PC-3 (cell line): ENCODE data around the gene DIP2A. TPM values are rescaled to one million over a fixed set of nuclear protein-coding genes. Genes with fewer than 3 reads are reported as not detected.

Experiments used
- ATAC-seq: fragments of 200-7000 bp; cut with Tn5 transposase; 2 replicates; pipeline ENCODE4 v1.9.1; 2020; ENCODE audit warnings: mild to moderate bottlenecking, moderate library complexity
- BruUV-seq: library from RNA; stranded (reverse); fragments of 400-500 nt; replicated peaks from 2 replicates; lab custom pipeline; 2021; lab: Mats Ljungman, UMichigan
- CTCF ChIA-PET: fragments of 300-600 bp; sonication (Branson Sonifier 250); formaldehyde crosslinking; loops from one replicate; lab custom pipeline; 2022; ENCODE audit warnings: antibody characterized with exemption; lab: Charles Lee
- POLR2A ChIA-PET: fragments of 300-600 bp; sonication (Branson Sonifier 250); formaldehyde crosslinking; loops from one replicate; lab custom pipeline; 2022; ENCODE audit warnings: antibody characterized with exemption; ENCODE audit not compliant: unreplicated experiment; lab: Charles Lee
- DNase-seq: peaks from one replicate; pipeline ENCODE4 v3.0.0-alpha.2; 2015
- H2AFZ ChIP-seq: fragments of 300-600 bp; sonication (generic); 2 replicates; pipeline ENCODE4 v1.6.0; 2016; ENCODE audit warnings: antibody characterized with exemption, low read length
- H3F3A ChIP-seq: fragments of 300-600 bp; sonication (generic); one replicate; pipeline ENCODE4 v1.6.0; 2017; ENCODE audit warnings: antibody characterized with exemption, low read length, control low read depth, mild to moderate bottlenecking; ENCODE audit not compliant: unreplicated experiment
- H3K27ac ChIP-seq: fragments of 300-600 bp; sonication (generic); 2 replicates; pipeline ENCODE4 v1.5.1; 2016; ENCODE audit warnings: mild to moderate bottlenecking, low read length
- H3K27me3 ChIP-seq: fragments of 300-600 bp; sonication (generic); 2 replicates; pipeline ENCODE4 v1.6.1; 2016; ENCODE audit warnings: low read length, mixed read lengths
- H3K36me3 ChIP-seq: fragments of 300-600 bp; sonication (generic); 2 replicates; pipeline ENCODE4 v1.6.1; 2016; ENCODE audit warnings: low read depth, mixed run types, low read length, mixed read lengths
- H3K4me1 ChIP-seq: fragments of 300-600 bp; sonication (generic); 2 replicates; pipeline ENCODE4 v1.5.1; 2016; ENCODE audit warnings: low read length; ENCODE audit not compliant: insufficient read depth
- H3K4me2 ChIP-seq: fragments of 300-600 bp; sonication (generic); 2 replicates; pipeline ENCODE4 v1.6.0; 2016; ENCODE audit warnings: low read length
- H3K4me3 ChIP-seq: fragments of 300-600 bp; sonication (generic); 2 replicates; pipeline ENCODE4 v1.5.1; 2016; ENCODE audit warnings: mild to moderate bottlenecking, low read length, mixed read lengths
- H3K79me2 ChIP-seq: fragments of 300-600 bp; sonication (generic); 2 replicates; pipeline ENCODE4 v1.6.1; 2017; ENCODE audit warnings: low read length, mixed read lengths
- H3K9ac ChIP-seq: fragments of 300-600 bp; sonication (generic); 2 replicates; pipeline ENCODE4 v1.6.0; 2016; ENCODE audit warnings: mild to moderate bottlenecking, low read length
- H3K9me2 ChIP-seq: fragments of 300-600 bp; sonication (generic); replicated peaks from 2 replicates; pipeline ENCODE4 v1.6.1; 2016; ENCODE audit warnings: mixed run types, low read length, mixed read lengths
- H3K9me3 ChIP-seq: fragments of 300-600 bp; sonication (generic); 2 replicates; pipeline ENCODE4 v1.6.1; 2016; ENCODE audit warnings: low read length, mixed read lengths
- H4K20me1 ChIP-seq: fragments of 300-600 bp; sonication (generic); 2 replicates; pipeline ENCODE4 v1.6.1; 2016; ENCODE audit warnings: low read length, mixed read lengths
- EZH2 ChIP-seq: fragments of 300-600 bp; sonication (generic); IDR thresholded peaks from one replicate; pipeline ENCODE4 v1.6.1; 2017; ENCODE audit warnings: antibody characterized with exemption, mild to moderate bottlenecking, low read length; ENCODE audit not compliant: unreplicated experiment
- EZH2phosphoT487 ChIP-seq: fragments of 300-600 bp; sonication (generic); IDR thresholded peaks from 2 replicates; pipeline ENCODE4 v1.6.1; 2018; ENCODE audit warnings: mild to moderate bottlenecking, antibody characterized with exemption, low read length, borderline replicate concordance
- intact Hi-C: fragments of 100-400 bp; cut with micrococcal nuclease; formaldehyde crosslinking; loops from 2 replicates; pipeline ENCODE4 v1.9.0; 2023
- total RNA-seq: library from RNA; depleted of rRNA; stranded (reverse); fragments of >200 nt; gene quantifications from 2 replicates; pipeline ENCODE4 v1.2.3, GENCODE V29; 2014
- TF ChIP-seq, protein P1 (sequence below): fragments of 300-600 bp; sonication (generic); conservative IDR thresholded peaks from 2 replicates; pipeline ENCODE4 v1.5.1; 2017; ENCODE audit warnings: antibody characterized with exemption, low read depth, mild to moderate bottlenecking, low read length

DIP2A gene
- total RNA-seq, 1 experiment from 2014 or later, result 23.7 TPM

DNA sequence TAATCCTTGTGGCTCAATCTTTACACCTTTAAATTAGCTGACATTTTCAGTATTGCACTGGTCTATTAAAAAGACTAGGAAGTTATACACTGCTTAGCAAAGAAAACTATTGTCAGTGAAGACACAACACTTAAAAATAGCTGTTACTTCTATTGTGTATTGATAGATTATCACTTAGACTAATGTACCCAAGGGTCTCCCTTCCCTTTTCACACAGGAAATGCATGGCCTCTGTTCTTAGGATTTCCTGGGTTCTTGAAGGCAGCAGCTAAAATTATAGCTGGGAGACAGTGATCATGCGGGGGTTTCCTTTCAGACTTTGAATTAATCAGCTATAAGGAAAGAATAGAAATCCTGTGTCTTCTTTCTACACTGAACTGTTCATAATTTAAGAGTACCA is 12.8 kb downstream of the DIP2A start:
- no peak for DNase-seq
- Histone ChIP-seq H3K9me3 (no peaks in the 10 kb centered on the region), H3K4me3 (no peak overlapping the region), H3K4me1 (no peaks in the 10 kb centered on the region), H3K27ac (no peak overlapping the region), H3K36me3 (peaks cover 2% of the 10 kb centered on the region; the same call in 1 of the 2 replicates), H2AFZ (no peak overlapping the region), H4K20me1 (no peaks in the 10 kb centered on the region), H3K9ac (no peak overlapping the region), H3F3A (peaks cover 3% of the 10 kb centered on the region), H3K79me2 (no peaks in the 10 kb centered on the region), H3K9me2 (no peaks in the 10 kb centered on the region), H3K27me3 (no peaks in the 10 kb centered on the region), H3K4me2 (no peak overlapping the region)
- no peak for ATAC-seq
- BruUV-seq, result no TSS peak
- POLR2A ChIA-PET, result no interaction called here
- TF ChIP-seq EZH2phosphoT487 (no peak), EZH2 (no peak)
- TF ChIP-seq, protein P1, sequence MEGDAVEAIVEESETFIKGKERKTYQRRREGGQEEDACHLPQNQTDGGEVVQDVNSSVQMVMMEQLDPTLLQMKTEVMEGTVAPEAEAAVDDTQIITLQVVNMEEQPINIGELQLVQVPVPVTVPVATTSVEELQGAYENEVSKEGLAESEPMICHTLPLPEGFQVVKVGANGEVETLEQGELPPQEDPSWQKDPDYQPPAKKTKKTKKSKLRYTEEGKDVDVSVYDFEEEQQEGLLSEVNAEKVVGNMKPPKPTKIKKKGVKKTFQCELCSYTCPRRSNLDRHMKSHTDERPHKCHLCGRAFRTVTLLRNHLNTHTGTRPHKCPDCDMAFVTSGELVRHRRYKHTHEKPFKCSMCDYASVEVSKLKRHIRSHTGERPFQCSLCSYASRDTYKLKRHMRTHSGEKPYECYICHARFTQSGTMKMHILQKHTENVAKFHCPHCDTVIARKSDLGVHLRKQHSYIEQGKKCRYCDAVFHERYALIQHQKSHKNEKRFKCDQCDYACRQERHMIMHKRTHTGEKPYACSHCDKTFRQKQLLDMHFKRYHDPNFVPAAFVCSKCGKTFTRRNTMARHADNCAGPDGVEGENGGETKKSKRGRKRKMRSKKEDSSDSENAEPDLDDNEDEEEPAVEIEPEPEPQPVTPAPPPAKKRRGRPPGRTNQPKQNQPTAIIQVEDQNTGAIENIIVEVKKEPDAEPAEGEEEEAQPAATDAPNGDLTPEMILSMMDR, result no peak
- CTCF ChIA-PET, result no interaction called here
- intact Hi-C loops, result no loop called here

DNA sequence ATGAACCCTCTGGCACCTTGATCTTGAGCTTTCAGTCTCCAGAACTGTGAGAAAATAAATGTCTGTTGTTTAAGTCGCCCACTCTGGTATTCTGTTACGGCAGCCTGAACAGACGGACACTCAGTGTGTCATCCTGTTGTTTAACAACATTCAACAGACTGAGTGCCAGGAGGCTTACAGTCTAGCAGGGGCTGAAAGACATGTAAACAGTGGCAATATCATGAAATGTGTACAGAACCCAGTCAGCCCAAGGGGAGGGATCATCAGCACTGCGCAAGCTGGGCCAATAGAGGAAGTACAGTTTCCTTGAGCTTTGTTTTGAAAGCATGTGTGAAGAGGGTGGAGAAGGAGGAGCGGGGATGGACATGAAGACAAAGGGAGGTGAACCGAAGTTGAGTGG is 13.6 kb downstream of the DIP2A start:
- Histone ChIP-seq H3K4me3 (no peak overlapping the region), H3K9me2 (no peaks in the 10 kb centered on the region), H3K9ac (no peak overlapping the region), H3K4me2 (no peak overlapping the region), H3K27ac (no peak overlapping the region), H3K79me2 (no peaks in the 10 kb centered on the region), H4K20me1 (no peaks in the 10 kb centered on the region), H3K9me3 (no peaks in the 10 kb centered on the region), H3K27me3 (no peaks in the 10 kb centered on the region), H3K36me3 (peaks cover 2% of the 10 kb centered on the region; the same call in 1 of the 2 replicates), H2AFZ (no peak overlapping the region), H3K4me1 (no peaks in the 10 kb centered on the region), H3F3A (peaks cover 3% of the 10 kb centered on the region)
- intact Hi-C loops, result no loop called here
- TF ChIP-seq, protein P1, result no peak
- TF ChIP-seq EZH2 (no peak), EZH2phosphoT487 (no peak)
- BruUV-seq, result no TSS peak
- ChIA-PET CTCF (interaction anchor here (0.7 kb wide), 1 partner anchor 16 kb away, joined by 3 read pairs; no protein-coding TSS in a partner anchor), POLR2A (no interaction called here)
- ATAC-seq (no peak), DNase-seq (no peak)

DNA sequence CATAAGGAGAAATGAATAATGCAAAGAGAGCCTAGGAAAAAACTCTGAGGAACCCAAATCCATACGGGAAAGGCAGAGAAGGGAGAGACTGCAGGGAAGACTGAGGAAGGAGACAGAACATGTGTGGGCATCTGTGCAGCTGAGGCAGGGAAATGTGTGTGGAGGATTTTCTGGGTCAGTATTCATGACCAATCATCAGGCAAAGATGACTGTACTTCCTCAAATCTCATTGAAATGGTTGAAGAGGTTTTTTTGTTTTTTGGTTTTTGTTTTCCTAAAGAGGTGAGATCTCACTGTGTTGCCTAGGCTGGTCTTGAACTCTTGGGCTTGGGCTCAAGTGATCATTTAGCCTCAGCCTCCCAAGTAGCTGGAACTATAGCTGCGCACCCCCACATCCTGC is 15.7 kb downstream of the DIP2A start:
- ATAC-seq, result no peak
- no peak overlapping the region for H3K4me3 ChIP-seq
- TF ChIP-seq, protein P1, result no peak
- TF ChIP-seq EZH2phosphoT487 (no peak), EZH2 (no peak)
- H3K27ac ChIP-seq, result no peak overlapping the region
- no peaks in the 10 kb centered on the region for H3K9me3 ChIP-seq
- intact Hi-C loops, result no loop called here
- no peak for DNase-seq
- no TSS peak for BruUV-seq
- no peak overlapping the region for H3K4me2 ChIP-seq
- no peaks in the 10 kb centered on the region for H3F3A ChIP-seq
- no peaks in the 10 kb centered on the region for H3K27me3 ChIP-seq
- H3K79me2 ChIP-seq, result no peaks in the 10 kb centered on the region
- no peaks in the 10 kb centered on the region for H4K20me1 ChIP-seq
- no peaks in the 10 kb centered on the region for H3K4me1 ChIP-seq
- 0 out of 2 replicates have a peak, but pooled peaks cover 2% of the 10 kb centered on the region for H3K36me3 ChIP-seq
- no peak overlapping the region for H2AFZ ChIP-seq
- H3K9me2 ChIP-seq, result no peaks in the 10 kb centered on the region
- POLR2A ChIA-PET, result no interaction called here
- H3K9ac ChIP-seq, result no peak overlapping the region
- CTCF ChIA-PET, result no interaction called here
